ENCODE measurements around the gene SEMA3C.

SEMA3C gene

DNA sequence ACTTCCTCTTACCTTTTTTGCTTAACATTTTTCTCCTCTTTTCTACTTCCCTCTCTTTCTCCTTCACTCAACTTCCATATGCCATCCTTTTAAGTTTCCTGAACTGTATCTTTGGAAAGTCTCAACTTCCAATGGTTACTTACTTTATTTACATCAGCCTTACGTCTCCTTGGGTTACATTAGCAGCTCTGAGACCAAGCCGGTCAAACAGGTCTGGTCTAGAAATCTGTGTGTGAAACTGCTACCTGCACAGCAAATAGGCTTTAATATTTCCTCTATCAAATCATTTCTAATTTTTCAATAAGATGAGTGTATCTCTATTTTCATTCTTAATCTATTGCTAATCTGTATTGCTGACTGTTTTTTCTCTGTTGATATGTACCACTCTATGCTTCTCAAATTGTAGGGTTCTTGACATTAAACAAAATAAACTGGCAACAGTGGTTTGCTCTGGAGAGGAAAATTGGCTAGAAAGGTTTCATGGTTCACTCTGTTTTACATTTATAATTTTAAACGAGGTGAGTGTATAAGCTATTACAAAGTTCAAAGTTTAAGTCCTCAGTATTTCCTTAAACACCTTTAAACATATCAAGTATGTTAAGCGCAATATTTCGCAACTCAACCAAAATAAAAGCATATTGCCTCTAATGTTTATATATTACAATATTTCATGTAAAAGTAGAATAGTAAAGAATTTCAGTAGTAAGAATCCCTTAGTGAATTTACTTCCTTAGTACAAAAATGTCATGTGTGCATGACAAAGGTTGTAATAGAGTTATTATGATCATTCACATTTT is 3.6 kb upstream of the SEMA3C start:
- TF ChIP-seq, protein P1, sequence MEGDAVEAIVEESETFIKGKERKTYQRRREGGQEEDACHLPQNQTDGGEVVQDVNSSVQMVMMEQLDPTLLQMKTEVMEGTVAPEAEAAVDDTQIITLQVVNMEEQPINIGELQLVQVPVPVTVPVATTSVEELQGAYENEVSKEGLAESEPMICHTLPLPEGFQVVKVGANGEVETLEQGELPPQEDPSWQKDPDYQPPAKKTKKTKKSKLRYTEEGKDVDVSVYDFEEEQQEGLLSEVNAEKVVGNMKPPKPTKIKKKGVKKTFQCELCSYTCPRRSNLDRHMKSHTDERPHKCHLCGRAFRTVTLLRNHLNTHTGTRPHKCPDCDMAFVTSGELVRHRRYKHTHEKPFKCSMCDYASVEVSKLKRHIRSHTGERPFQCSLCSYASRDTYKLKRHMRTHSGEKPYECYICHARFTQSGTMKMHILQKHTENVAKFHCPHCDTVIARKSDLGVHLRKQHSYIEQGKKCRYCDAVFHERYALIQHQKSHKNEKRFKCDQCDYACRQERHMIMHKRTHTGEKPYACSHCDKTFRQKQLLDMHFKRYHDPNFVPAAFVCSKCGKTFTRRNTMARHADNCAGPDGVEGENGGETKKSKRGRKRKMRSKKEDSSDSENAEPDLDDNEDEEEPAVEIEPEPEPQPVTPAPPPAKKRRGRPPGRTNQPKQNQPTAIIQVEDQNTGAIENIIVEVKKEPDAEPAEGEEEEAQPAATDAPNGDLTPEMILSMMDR (IDR thresholded peaks at IDR 0.05; ENCODE audit: poor library complexity, severe bottlenecking): no peak
- Histone ChIP-seq H3K27ac (ENCODE audit: poor library complexity, severe bottlenecking) (peak overlapping the region; percentile 94), H3K9me3 (ENCODE audit: severe bottlenecking) (no peaks in the 10 kb centered on the region), H3K4me3 (ENCODE audit: severe bottlenecking) (peak overlapping the region; percentile 1), H3K27me3 (ENCODE audit: insufficient read depth, poor library complexity, severe bottlenecking) (no peaks in the 10 kb centered on the region), H3K36me3 (ENCODE audit: low read depth) (no peaks in the 10 kb centered on the region), H3K4me1 (ENCODE audit: insufficient read depth, poor library complexity, severe bottlenecking) (peaks cover 43% of the 10 kb centered on the region)
- DNase-seq (ENCODE audit: low spot score): no peak
- no peak for ATAC-seq (ENCODE audit: low read depth)

DNA sequence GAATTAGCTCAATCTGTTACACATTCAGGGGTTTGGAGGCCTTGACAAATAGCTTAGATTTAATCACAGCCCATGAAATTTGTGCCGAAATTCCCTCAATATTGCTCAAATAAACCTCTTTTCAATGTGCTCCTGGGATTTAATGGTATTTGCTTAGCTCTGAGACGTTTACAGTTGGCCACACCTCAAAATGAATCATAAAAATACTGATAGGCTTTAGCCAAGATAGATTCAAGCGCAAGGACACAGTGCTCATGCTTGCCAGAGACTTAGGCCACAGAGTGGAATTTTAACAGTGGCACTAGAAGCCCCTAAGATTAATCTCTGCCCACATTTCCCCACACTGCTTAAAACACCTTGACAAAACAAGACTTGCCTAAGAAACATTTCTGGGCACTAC is 2.3 kb upstream of the SEMA3C start:
- Histone ChIP-seq H3K27ac (ENCODE audit: poor library complexity, severe bottlenecking) (peak overlapping the region; percentile 94), H3K4me3 (ENCODE audit: severe bottlenecking) (no peak overlapping the region), H3K9me3 (ENCODE audit: severe bottlenecking) (no peaks in the 10 kb centered on the region), H3K27me3 (ENCODE audit: insufficient read depth, poor library complexity, severe bottlenecking) (no peaks in the 10 kb centered on the region), H3K36me3 (ENCODE audit: low read depth) (peaks cover 11% of the 10 kb centered on the region), H3K4me1 (ENCODE audit: insufficient read depth, poor library complexity, severe bottlenecking) (peaks cover 52% of the 10 kb centered on the region)
- no peak for DNase-seq (ENCODE audit: low spot score)
- TF ChIP-seq, protein P1 (IDR thresholded peaks at IDR 0.05; ENCODE audit: poor library complexity, severe bottlenecking): no peak
- ATAC-seq (ENCODE audit: low read depth): peak; percentile 52

DNA sequence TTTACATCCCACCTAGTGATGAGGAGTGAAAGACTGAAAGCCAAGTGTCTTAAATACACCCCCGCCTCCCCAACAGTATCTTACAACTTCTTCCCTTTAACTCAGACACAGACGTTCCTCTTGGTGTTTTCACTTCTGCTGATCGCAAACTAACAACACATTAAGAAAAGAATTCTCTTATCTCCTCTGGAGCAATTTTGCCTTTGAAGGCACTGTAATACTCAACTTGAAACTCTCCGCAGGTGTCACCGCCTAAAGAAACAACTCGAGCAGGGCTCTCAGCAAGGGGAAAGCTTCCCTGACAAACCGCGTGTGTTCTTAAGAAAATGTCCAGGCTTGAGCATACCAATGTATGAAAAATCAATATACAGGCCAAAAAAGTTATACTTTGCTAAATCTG is 452 bp downstream of the SEMA3C start:
- Histone ChIP-seq H3K27ac (ENCODE audit: poor library complexity, severe bottlenecking) (peak overlapping the region; percentile 94), H3K9me3 (ENCODE audit: severe bottlenecking) (no peaks in the 10 kb centered on the region), H3K36me3 (ENCODE audit: low read depth) (peaks cover 38% of the 10 kb centered on the region), H3K27me3 (ENCODE audit: insufficient read depth, poor library complexity, severe bottlenecking) (no peaks in the 10 kb centered on the region), H3K4me1 (ENCODE audit: insufficient read depth, poor library complexity, severe bottlenecking) (peaks cover 68% of the 10 kb centered on the region), H3K4me3 (ENCODE audit: severe bottlenecking) (peak overlapping the region; percentile 61)
- TF ChIP-seq, protein P1 (IDR thresholded peaks at IDR 0.05; ENCODE audit: poor library complexity, severe bottlenecking): no peak
- no peak for DNase-seq (ENCODE audit: low spot score)
- no peak for ATAC-seq (ENCODE audit: low read depth)

DNA sequence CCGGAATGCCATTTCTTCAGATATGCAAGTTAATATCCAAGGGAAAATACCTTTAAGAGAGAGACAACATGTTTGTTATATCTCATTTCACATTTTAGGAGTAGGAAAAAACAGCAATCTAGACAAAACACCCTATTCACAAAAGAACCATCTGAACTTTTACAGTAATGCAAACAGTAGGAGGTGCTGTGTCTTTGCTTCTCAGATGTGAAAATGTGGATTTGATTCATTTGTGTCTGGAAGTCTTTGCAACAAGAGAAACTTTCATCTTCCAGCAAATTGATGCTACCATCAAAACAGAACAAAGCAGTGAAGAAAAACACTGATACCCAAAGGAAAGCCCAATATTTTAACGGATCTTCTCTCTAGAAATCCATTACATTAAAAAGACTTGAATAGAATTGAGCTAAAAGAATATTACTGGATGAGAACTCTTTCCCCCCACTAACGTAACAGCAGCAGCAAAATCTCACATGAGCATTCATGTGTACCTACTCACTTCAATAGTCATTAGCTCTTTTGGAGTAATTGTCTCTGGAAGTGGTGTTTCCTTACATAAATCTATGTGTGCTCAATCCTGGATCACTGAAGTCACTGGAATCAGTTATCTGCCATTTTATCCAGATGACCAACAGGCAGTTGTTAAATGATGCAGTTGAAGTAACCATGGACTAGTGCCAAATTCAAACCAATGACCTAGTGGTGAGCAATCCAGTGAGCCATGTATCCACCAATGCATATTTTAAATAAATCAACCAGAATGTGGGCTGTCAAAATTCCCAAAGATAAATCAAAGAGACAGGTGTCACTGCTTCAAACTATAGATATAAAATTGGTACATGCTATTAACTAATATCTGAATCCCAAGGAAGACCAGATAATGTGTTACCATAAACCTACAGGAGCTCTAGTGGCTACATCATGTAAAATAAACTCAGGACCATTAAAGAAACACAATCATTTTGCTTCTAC is 1.8 kb downstream of the SEMA3C start:
- Histone ChIP-seq H3K27me3 (ENCODE audit: insufficient read depth, poor library complexity, severe bottlenecking) (no peaks in the 10 kb centered on the region), H3K9me3 (ENCODE audit: severe bottlenecking) (no peaks in the 10 kb centered on the region), H3K36me3 (ENCODE audit: low read depth) (peaks cover 51% of the 10 kb centered on the region), H3K27ac (ENCODE audit: poor library complexity, severe bottlenecking) (peak overlapping the region; percentile 94), H3K4me3 (ENCODE audit: severe bottlenecking) (peak overlapping the region; percentile 61), H3K4me1 (ENCODE audit: insufficient read depth, poor library complexity, severe bottlenecking) (peaks cover 65% of the 10 kb centered on the region)
- TF ChIP-seq, protein P1 (IDR thresholded peaks at IDR 0.05; ENCODE audit: poor library complexity, severe bottlenecking): peak; percentile 48
- DNase-seq (ENCODE audit: low spot score) (no peak), ATAC-seq (ENCODE audit: low read depth) (peak; percentile 5; the same call in 1 of the 3 replicates)
